ENCODE results near the gene TSPAN5.

Gene TSPAN5

DNA sequence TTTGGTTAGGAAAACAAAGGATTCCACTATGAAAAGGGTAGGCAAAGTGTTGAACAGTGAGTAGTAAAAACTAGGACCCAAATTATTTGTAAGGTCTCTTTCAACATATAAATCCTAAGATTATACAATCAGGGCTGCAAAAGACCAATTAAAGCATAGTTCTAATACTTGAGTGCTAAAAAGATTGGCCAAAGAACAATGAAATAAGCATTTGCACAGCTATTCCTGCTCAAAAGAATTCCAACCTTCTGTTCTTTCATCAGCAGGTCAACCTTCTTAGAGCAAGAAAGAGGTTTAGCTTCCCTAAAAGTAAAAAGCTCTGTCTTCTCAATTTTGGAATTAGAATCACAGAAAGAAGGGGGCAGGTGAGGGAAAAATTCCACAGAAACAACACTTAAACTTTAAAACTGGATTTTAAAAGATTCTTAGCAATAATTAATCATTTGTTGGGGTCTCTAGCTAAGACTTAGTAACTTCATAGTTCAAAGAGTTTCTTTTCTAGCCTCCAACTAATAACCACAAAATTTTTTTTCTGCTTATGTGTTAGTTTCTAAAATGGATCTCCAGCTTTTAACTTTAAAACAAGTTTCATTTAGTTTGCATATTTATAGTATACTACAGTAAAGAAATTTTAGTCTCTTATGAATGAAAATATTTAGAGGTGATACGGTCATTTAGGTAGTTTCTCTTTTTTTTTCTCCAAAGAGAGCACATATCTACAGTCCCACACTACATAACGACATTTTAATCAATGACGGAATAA, 16.3 kb downstream of the TSPAN5 start:
- no peak for DNase-seq

DNA sequence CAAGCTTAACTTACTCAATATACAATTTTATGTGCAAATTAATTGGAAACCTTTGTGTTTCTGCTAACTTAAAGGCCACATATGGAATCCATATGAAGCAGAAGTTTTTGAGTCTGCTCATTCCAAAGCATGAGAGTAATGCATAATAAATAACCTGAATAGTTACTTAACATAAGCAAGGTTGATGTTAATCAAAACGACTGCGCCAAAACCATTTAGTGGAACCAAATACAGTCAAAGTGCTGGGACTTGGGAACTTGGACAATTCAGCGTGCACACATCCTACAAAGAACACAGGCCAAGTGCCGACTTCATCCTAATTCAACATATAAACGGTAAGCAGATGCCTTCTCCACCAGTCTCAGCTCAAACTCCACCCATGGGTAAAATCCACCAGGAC, 17.0 kb downstream of the TSPAN5 start:
- no peak for DNase-seq

DNA sequence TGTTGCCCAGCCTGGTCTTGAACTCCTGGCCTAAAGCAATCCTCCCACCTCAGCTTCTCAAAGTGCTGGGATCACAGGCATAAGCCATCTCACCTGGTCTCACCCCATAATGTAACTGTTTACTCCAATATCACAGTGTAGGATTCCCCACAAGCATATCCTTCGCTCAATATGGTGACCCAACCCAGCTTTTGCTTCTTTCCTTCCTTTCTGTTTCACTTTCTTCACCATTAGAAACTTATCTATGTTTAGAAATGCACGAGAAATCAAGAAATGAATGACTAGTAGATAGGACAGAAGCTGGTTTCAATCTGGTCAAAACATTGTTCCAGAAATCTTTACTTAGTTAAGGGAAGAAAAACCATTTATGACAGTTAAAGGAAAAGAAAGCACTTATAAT, 18.9 kb downstream of the TSPAN5 start:
- DNase-seq = no peak

DNA sequence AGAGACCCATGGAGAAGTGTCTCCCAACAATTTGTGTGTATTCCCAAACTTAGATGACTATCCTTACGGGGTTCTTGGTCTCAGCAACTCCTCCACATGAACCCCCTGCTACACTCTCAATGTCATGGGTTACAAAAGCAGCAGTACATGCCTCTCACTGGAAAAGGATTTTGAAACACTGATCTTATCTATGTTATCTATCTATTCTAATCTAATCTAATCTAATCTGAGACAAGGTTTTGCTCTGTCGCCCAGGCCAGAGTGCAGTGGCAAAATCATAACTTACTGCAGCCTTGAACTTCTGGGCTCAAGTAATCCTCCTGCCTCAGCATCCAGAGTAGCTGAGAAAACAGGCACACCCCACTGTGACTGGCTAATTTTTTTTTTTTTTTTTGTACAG, 19.3 kb downstream of the TSPAN5 start:
- DNase-seq = no peak

DNA sequence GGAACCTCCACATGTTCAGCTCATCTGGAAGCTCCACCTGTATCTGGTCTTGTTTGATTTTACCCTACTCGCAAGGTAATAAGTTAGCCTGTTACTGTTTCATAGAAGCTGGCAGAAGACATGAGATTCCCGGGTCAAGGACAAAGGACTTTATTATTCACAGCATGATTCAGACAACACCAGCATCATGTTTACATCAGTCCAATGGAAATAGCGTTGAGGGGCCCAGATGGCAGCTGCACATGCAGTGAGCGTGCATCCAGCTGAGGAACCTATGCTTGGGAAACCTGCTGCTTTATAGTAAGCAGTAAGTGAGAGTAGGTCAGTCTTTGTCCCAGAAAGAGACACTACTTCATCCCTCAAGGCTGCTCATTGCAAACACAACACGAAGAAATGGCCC, 19.8 kb downstream of the TSPAN5 start:
- DNase-seq = no peak

DNA sequence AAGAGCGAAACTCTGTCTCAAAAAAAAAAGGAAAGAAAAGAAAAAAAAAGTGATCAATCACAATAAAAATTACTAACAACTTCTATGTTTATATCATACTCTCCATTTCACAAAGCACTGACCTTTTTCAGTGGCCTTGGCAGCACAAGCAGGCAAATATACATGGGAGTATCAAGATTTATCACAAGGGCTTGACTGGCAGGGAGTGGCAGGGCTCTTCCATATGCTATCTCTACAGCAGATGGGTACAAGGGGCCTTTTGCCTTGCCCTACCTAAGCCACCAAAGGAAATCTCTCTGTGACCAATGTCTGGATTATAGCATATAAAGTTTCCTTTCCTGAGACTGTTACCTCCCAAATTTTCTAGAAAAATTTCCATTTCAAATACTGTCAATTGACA, 24.4 kb downstream of the TSPAN5 start:
- DNase-seq = no peak

DNA sequence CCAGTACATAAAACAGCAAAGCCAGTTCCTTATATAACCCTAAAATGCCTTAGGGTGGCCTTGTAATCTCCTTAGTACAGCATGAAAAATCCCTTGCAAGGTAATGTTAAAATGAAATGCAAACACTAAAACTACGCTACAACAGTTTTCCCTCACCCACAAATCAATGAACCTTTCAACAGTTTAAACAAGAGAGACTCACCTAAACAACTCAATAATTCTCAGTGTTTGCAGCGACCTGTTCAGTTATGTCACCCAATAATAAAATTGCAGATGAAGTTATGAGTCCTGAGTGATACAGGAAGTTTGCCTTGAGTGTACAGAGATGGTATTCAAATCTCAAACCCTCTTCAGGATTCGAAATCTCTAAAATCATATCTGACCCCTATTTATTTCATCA, 25.3 kb downstream of the TSPAN5 start:
- DNase-seq = no peak

DNA sequence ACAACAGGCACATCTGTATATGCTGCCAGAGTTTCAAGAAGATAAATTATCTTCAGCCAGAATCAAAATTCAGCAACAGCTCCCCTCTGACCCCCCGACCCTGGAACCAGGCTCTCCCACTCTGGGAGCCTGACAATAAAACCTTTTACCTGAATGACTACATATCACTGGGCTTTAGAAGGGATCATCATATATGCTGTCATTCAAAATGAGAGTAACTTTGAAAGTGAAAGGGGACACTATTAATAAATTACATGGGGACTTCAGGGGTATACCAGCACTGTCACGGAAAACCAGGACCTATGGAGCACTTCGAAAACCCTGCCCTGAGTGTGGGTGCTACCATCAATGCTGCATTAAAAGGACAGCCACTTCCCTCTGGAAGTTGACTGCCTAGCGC, 26.2 kb downstream of the TSPAN5 start:
- DNase-seq = no peak

DNA sequence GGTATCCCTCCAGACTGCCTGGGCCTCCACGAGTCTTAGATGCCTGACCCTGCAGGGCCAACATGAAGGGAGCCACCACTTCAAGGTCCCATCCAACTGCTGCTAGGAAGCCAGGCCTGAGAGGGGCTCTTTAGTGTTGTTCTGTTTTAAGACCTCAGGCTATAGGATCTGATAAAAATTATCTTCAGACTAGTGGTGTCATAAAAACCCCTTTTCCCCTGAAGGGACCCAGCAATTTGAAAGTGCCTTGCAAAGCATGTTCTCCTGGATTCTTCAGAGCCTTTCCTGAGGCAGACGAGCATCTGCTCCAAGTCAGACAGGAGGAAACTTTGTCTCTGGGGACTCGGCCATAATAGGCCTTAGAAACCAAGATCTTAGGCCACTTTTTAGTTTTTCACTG, 26.9 kb downstream of the TSPAN5 start:
- DNase-seq = no peak

DNA sequence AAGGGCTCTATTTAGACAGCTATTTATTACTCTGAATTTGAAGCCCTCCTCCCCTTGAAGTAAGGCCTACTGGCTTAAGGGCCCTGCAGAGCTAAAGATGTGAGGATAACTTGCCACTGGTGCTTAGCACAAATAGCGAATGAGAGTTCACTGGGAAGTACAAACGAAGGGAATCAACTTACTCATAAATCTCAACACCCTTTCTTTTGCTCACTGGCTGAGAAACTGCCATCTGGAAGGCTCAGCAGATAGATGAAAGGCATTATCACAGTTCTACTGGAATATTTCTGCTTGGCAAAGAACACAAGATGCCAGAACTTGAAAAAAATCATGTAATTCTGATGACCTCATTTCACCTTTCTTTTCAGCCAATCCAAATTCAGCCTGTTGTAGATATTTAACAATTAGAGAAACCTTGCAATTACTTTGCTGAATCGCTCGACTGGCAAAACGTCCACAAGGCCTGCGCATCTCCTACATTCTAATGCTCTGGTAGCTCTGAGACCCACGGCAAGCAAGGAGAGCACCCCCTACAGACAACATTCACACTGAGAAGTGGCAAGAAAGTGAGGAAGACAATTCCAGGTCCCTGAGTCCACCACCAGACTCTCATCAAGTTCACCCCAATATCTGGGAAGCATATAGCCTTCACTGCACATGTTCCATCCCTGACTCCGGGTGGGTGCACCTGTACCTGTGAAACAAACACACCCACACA, 27.5 kb downstream of the TSPAN5 start:
- no peak for DNase-seq

DNA sequence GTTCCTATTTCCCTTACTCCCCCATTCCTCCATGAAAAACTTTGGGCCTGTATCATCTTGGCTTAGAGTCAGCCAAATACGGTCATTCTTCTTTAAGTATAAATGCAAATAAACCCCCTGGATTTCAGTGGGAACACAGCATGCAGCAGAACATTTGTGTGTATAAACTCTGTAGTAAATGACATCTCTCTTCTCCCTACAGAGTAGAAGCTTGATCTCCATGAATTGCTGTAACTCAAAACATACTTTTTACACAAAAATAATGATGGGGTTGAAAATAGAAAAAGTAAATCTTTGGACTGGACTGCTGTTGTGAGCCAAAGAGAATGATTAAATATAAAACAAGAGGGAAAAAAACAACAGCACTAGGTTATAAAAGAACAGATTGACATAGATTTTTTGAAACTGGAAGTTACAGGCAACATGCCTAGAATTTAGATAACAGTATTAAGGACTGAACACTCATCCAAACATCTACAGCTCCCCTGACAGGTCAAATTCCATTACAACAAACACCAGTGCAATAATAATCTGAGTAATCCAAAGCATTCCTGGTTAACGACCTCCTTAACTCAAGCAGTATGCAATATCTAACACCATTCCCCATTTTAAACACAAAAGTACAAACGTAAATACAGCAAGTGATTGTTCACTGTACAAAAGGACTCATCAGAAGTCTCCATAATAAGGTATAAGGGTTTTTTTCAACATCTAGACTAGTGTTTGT, 30.7 kb downstream of the TSPAN5 start:
- no peak for DNase-seq

DNA sequence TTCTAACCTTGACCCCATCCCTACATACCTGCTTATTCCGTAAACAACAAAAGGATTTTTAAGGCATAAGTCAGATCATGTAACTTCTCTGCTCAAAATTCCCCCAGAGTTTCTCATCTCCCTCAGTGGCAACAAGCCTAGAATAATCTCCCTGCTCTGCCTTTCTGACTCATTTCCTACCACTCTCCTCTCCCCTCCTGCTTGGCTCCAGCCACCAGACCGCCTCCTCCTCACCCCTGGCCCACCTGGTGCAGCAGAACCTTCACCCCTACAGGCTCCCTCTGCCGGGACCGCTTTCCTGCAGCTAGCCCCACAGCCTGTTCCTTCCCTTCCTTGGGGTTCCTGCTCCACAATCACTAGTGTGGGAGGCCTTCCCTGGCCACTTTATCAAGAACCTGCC, 32.1 kb downstream of the TSPAN5 start:
- DNase-seq = no peak

DNA sequence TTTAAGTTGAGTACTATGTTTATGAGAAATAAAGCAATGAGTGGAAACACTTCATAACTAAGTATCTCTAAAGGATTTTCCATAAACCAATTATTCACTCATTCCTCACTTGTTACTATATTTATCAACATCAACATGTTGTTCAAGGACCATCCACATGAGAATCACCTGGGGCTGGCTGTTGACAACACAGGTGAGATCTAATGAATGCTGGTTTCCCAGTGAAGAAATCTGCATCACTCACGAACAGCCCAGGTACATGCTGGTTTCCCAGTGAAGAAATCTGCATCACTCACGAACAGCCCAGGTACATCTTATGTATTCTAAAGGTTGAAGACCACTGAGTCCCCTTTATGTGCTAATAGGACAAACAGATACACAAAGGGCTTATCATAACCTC, 32.5 kb downstream of the TSPAN5 start:
- DNase-seq = no peak

DNA sequence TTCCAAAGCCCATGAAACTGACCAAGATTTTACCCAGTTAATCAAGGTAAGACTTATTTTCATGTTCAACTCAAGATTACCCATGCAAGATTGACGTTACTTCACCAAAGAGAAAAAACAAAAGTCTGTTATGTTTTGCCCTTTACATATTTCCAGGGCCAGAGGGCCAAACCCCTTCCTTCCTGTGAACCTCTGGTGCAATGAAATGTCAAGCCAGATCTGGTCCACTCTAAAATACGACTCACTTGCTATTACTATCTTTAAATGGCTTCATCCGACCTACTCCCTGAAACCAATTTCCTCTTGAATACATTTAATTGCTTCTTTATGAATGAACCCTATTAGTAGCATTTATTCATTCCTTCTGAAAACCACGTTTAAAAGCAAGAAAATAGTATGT, 33.0 kb downstream of the TSPAN5 start:
- no peak for DNase-seq

DNA sequence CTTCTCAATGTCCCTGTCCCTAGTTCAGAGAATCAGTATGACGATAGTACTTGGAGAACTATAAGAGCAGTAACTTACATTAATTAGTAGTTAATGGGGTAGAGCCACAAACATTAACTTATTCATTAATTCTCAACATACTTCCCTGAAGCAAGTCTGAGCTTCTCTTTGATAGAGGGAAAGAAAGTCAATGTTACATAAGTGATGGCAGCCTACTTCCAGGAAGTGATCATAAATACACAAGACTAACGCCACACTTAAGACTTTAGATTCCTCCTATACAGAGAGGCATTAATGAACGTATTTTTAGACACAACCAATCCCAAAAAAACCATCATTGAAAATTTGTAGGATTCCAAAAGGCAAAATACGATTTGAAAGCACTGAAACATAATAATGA, 33.8 kb downstream of the TSPAN5 start:
- DNase-seq = no peak

DNA sequence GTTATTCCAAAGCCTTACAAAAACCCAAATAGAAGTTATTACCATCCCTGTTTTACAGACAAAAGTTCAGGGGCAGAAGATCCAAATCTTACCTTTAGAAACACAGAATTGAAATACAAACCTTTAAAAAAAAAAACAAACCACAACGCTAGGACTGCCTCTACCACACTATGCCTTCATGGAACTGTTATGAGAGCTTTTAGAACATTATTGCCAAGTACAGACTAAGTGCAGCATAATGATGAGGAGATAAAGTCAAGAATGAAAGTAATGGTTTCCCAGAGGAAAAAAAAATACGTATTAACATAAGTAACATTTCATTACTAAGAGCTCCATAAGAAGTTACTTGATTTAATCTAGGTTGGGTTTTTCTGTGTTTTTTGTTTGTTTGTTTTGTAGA, 34.3 kb downstream of the TSPAN5 start:
- no peak for DNase-seq

DNA sequence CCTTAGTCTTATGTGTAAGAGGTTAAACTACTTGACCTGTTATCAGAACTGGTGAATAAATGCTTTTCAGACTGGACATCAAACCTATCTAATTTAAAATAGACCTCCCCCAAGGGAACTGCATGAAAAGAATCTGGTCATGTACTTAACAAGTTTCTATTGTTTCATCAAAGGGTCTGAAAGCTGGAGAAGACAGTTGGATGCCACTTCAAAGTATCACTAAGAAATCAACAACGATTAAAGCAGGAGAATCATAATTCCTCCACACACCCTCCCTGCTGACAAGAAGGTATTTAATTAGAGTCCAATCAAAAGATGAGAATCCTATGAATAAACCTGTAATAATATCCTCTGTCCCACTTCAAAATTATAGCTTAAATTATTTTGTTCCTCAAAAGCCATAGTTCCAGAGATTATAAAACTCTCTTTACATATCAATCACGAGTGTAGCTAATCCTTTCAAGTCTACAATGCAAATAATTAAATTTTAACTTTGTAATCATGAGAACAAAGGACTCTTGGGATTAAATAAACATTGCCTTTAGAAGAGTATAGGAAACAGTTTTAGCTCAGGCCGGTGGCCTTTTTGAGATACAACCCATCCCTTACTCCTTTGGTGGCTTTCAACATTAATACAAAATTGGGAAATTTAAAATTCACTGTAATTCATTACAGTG, 35.1 kb downstream of the TSPAN5 start:
- DNase-seq = no peak

DNA sequence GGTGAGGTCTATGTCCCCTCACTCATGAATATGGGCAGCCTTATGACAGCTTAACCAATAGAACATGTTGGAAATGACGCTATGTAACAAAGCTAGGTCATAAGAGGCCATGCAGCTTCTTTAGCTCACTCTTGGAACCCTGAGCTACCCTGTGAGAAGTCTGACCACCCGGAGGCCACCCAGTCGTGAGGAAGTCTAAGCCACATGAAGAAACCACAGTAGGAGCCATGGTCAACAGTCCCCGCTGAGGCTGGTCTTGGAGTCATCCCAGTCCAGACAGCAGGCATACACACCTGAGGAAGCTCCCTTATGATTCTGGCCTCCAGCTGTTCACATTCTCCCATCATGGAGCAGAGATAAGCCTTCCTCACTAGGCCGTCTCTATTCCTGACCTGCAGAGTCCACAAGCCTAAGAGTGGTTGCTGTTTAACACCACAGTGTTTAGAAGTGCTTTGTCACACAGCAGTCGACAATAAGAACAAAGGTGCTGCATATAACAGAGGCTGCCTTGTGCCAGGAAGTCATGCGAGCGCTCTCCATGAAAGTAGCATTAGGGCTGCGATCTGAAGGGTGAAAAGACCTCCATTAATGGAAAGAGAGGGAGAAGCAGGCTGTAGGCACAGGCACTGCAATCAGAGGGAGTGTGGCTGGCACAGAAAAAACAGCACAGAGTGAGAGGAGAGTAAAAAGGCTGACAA, 38.2 kb downstream of the TSPAN5 start:
- DNase-seq = no peak

DNA sequence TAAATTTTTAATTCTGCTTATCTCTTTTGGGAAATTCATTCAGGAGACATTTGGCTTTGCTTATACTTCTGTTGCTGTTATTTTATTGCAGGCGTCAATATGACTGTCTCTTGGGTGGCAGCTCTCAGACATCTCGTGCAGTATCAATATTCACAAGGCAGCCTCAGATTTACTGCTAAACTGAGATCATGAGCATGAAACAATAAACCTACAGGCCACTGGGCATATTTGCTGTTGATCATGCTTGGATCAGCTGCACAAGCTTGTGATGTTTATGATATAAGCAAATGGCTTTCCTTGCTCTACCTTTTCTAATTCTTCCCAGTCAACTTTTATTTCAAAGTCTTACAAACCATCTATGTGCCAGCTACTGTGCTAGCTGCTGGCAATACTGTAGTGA, 39.2 kb downstream of the TSPAN5 start:
- DNase-seq = no peak

DNA sequence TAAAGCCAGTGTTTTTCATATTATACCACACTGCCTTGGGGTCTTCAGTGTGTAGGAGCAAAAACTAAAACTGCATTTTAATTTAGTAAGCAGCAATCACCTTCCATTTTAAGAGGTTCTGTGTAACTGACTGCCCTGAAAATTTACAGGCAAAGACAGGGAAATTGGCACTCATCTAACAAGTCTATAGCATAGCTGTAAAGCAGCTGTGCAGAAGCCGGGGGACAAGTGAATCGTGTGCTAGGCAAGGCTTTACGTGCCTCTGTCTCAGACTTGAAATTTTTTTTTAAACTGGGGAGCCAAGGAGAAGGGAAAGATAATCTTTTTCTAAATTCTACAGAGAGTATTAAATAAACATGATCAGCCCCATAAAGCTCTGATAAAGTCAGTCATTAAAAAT, 39.7 kb downstream of the TSPAN5 start:
- no peak for DNase-seq

DNA sequence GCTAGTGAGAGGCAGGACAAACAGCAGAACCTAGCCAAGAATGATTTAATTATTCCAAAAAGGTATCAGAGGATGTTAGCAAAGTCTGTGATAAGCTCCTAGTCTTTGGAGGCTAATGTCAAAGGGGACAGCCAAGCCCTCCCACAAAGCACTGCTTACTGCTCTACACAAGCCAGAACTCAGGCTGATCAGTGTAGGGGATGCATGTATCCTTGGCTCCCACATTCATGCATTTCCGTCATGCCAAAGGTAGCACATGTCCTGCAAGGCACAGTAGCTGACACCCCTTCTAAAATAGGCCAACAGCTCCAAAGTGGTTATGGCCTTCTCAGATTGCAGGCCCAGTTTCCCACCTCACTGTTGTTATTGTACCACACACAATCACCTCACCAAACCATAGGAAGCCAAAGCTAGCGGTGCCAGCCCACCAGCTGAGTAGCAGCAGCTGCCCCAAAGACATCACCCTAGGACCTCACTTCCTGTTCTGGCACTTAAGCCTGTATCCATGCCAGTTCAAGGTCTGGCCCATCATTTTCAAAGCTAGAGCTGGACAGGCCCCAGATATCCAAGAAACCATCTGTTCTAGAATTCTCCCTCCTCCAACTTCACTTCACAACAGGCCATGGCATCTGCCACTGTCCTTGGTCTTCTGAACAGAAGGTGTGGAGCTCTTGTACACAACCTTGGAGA, 40.9 kb downstream of the TSPAN5 start:
- no peak for DNase-seq

DNA sequence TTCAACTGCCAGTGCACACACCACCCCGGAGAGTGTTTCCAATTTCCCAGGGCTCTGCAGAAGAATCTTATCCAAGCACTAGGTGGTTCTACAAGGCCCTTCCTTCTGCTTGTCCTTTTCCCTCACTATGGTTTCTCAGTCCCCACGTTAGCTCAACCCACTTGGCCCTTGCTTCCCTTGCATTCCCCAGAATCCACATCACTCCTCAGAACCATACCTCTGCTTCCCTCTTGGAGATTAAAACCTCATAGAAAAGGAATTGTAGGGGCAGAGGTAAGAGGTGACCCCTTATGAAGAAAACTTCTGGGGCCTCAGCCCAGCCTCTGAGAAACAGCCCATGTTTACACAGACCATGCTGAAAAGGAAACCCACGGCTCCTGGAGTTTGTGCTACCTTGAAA, 42.4 kb downstream of the TSPAN5 start:
- no peak for DNase-seq

Data from stimulated activated naive CD4-positive, alpha-beta T cell treated with Interleukin-2 at 50 U/mL for 16 hours (primary cell).